Eye (tissue), 1 donor: Measurements from ENCODE around the gene CUBN.

Experiments used
- DNase-seq: peaks from one replicate; pipeline ENCODE4 v3.0.0-alpha.2; 2015

The CUBN gene

GRCh38 chr10:16984242-16984641 is 145.4 kb downstream of the CUBN start:
- DNase-seq, result no peak

- DNase-seq, result no peak
Observed at GRCh38 chr10:16976803-16977202, 152.8 kb downstream of the CUBN start.

GRCh38 chr10:16975188-16975587 is 154.4 kb downstream of the CUBN start:
- DNase-seq, result no peak

GRCh38 chr10:16968416-16969041 is 161.1 kb downstream of the CUBN start:
- DNase-seq, result peak; percentile 91

GRCh38 chr10:16967866-16968415 is 161.7 kb downstream of the CUBN start:
- DNase-seq, result no peak

GRCh38 chr10:16966991-16967865 is 162.4 kb downstream of the CUBN start:
- peak; percentile 50 for DNase-seq

- DNase-seq, result peak; percentile 80
Observed at GRCh38 chr10:16965740-16966447, 163.7 kb downstream of the CUBN start.

- peak; percentile 58 for DNase-seq
Observed at GRCh38 chr10:16965344-16965616, 164.3 kb downstream of the CUBN start.

- peak; percentile 49 for DNase-seq
Observed at GRCh38 chr10:16964576-16965343, 164.9 kb downstream of the CUBN start.

GRCh38 chr10:16960551-16960950 is 169.1 kb downstream of the CUBN start:
- DNase-seq, result no peak

GRCh38 chr10:16957038-16957437 is 172.6 kb downstream of the CUBN start:
- DNase-seq, result no peak

- no peak for DNase-seq
Observed at GRCh38 chr10:16954280-16955030, 175.2 kb downstream of the CUBN start.

GRCh38 chr10:16953270-16953669 is 176.3 kb downstream of the CUBN start:
- DNase-seq, result no peak

- no peak for DNase-seq
Observed at GRCh38 chr10:16952610-16953009, 177.0 kb downstream of the CUBN start.

GRCh38 chr10:16952080-16952479 is 177.5 kb downstream of the CUBN start:
- peak; percentile 81 for DNase-seq

GRCh38 chr10:16950656-16951601 is 178.7 kb downstream of the CUBN start:
- DNase-seq, result peak; percentile 96

GRCh38 chr10:16949816-16950215 is 179.8 kb downstream of the CUBN start:
- DNase-seq, result no peak

- no peak for DNase-seq
Observed at GRCh38 chr10:16948361-16948760, 181.2 kb downstream of the CUBN start.

GRCh38 chr10:16947069-16947468 is 182.5 kb downstream of the CUBN start:
- no peak for DNase-seq

GRCh38 chr10:16945593-16945992 is 184.0 kb downstream of the CUBN start:
- DNase-seq, result peak; percentile 50

- no peak for DNase-seq
Observed at GRCh38 chr10:16944986-16945385, 184.6 kb downstream of the CUBN start.
